22Rv1 (cell line): ENCODE measurements around the gene FRMPD2.
"Not testable (repeated sequence)": the region's sequence is repeated elsewhere in the genome, so short reads cannot be mapped to it uniquely, and the experiment has no call there.

Experiments used
- H3K27ac ChIP-seq: fragments of 450-650 bp; 2 replicates; pipeline ENCODE4 v1.5.1; 2017
- CTCF ChIP-seq: fragments of 450-650 bp; IDR thresholded peaks from 2 replicates; pipeline ENCODE4 v1.5.1; 2017; ENCODE audit warnings: mild to moderate bottlenecking
- ZFX ChIP-seq: fragments of 450-650 bp; IDR thresholded peaks from 2 replicates; pipeline ENCODE4 v1.6.1; 2017; ENCODE audit warnings: antibody characterized with exemption, borderline replicate concordance

The FRMPD2 gene

GRCh38 chr10:48184224-48184623 lies 90.3 kb downstream of the FRMPD2 start:
- no peak overlapping the region for H3K27ac ChIP-seq
- TF ChIP-seq ZFX = no peak
- TF ChIP-seq CTCF = no peak

- not testable (repeated sequence) for H3K27ac ChIP-seq
Measured at GRCh38 chr10:48172715-48173114, 101.8 kb downstream of the FRMPD2 start.

DNA sequence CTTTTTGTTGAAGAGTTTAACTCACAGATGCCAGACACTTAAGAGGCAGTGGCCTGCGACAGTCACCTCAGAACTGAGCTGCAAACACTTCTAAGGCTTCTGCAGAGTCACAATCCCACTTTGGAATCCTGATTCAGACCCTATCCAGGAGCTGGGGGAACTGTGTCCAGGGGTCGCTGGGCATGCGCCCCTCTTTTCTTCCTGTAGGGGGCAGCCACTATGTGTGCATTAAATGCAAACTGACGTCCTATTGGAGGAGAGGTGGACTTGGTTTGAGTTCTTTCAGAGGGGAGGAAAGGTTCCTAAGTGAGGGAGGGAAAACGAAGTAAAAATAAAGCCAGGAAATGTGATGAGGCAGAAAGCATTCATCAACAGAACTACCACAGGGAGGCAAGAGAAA lies 113.8 kb downstream of the FRMPD2 start:
- H3K27ac ChIP-seq = not testable (repeated sequence)

GRCh38 chr10:48160163-48160562 lies 114.3 kb downstream of the FRMPD2 start:
- not testable (repeated sequence) for H3K27ac ChIP-seq

GRCh38 chr10:48154211-48155140 lies 120.0 kb downstream of the FRMPD2 start:
- H3K27ac ChIP-seq = not testable (repeated sequence)

DNA sequence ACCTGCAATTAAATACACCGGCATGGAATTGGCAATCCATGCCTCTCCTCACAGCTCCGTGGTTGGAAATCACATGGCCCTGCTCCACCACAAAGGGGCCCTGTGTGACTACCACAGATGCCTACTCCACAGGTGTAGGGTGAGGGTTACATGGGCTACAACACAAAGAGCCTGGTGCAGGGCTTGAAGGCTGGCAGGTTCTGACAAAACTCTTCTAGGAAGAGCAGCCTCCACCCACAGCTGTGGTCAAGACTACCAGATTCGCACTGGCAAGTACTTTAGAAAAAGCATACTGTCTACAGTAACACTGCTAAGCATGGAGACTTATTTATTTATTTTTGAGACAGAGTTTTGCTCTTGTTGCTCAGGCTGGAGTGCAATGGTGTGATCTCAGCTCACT lies 126.9 kb downstream of the FRMPD2 start:
- H3K27ac ChIP-seq = not testable (repeated sequence)

GRCh38 chr10:48143721-48144642 lies 130.5 kb downstream of the FRMPD2 start:
- H3K27ac ChIP-seq = not testable (repeated sequence)

GRCh38 chr10:48140949-48141348 lies 133.5 kb downstream of the FRMPD2 start:
- H3K27ac ChIP-seq = not testable (repeated sequence)

- not testable (repeated sequence) for H3K27ac ChIP-seq
Measured at GRCh38 chr10:48139953-48140850, 134.3 kb downstream of the FRMPD2 start.

GRCh38 chr10:48128954-48129353 lies 145.5 kb downstream of the FRMPD2 start:
- not testable (repeated sequence) for H3K27ac ChIP-seq

GRCh38 chr10:48126251-48126650 lies 148.2 kb downstream of the FRMPD2 start:
- not testable (repeated sequence) for H3K27ac ChIP-seq

GRCh38 chr10:48125631-48126030 lies 148.9 kb downstream of the FRMPD2 start:
- not testable (repeated sequence) for H3K27ac ChIP-seq

- not testable (repeated sequence) for H3K27ac ChIP-seq
Measured at GRCh38 chr10:48122618-48123017, 151.9 kb downstream of the FRMPD2 start.

- H3K27ac ChIP-seq = not testable (repeated sequence)
Measured at GRCh38 chr10:48110277-48110676, 164.2 kb downstream of the FRMPD2 start.
